Gastrocnemius medialis (tissue), 4 donors: Measurements from ENCODE around the gene TEP1. TPM values are rescaled to one million over a fixed set of nuclear protein-coding genes. Genes with fewer than 3 reads are reported as not detected.
A peak's percentile ranks its signal among the peaks of the same experiment; 100 is the strongest.

Experiments used
- ATAC-seq, 2 donors: fragments of 150-250 bp; one replicate each; pipeline ENCODE4 v1.9.1; 2016
- DNase-seq, 2 donors: peaks; one replicate each; pipeline ENCODE4 v3.0.0-alpha.2; 2019
- H3K27ac ChIP-seq, 4 donors: fragments of 200-600 bp; sonication (generic); 1 replicate in 1 of 4; 2 replicates in 3 of 4; pipeline ENCODE4 v1.5.1; 2016 to 2018; ENCODE audit warnings: mild to moderate bottlenecking in 2 of 4, moderate library complexity in 1 of 4
- H3K27me3 ChIP-seq, 3 donors: fragments of 200-600 bp; sonication (generic) in 2 of 3; 1 replicate in 1 of 3; 2 replicates in 2 of 3; pipeline versions ENCODE4 v1.5.1 to v1.6.0; 2016 to 2019; ENCODE audit warnings: mild to moderate bottlenecking in 1 of 3, moderate library complexity in 1 of 3
- H3K36me3 ChIP-seq, 2 donors: fragments of 200-600 bp; sonication (generic) in 1 of 2; one replicate each; pipeline ENCODE4 v1.5.1; 2017 to 2018
- H3K4me1 ChIP-seq, 2 donors: fragments of 200-600 bp; sonication (generic) in 1 of 2; one replicate each; pipeline ENCODE4 v1.5.1; 2016 to 2017; ENCODE audit warnings: mild to moderate bottlenecking in 2 of 2
- H3K4me3 ChIP-seq, 4 donors: fragments of 200-600 bp; sonication (generic) in 3 of 4; 1 replicate in 1 of 4; 2 replicates in 3 of 4; pipeline ENCODE4 v1.5.1; 2016 to 2019; ENCODE audit warnings: mild to moderate bottlenecking in 2 of 4
- H3K9me3 ChIP-seq, 3 donors: fragments of 200-600 bp; sonication (generic) in 2 of 3; 1 replicate in 1 of 3; 2 replicates in 2 of 3; pipeline ENCODE4 v1.5.1; 2016 to 2019
- POLR2A ChIP-seq, 2 donors: fragments of 450-650 bp; IDR thresholded peaks; one replicate each; pipeline ENCODE4 v1.6.1; 2017; ENCODE audit warnings: antibody characterized with exemption in 2 of 2, mild to moderate bottlenecking in 2 of 2, moderate library complexity in 2 of 2
- in situ Hi-C, 4 donors: fragments of 200-750 bp; cut with MboI; loops; one replicate each; pipeline versions ENCODE4 v1.15.0 to v1.8.0; 2017; ENCODE audit warnings: low sequenced_read_pairs in 4 of 4
- intact Hi-C: fragments of 100-400 bp; cut with DNase I; formaldehyde crosslinking; loops from one replicate; pipeline ENCODE4 v1.15.1; 2023; ENCODE audit warnings: low total_unique reads
- total RNA-seq, 4 donors: library from RNA; depleted of rRNA; stranded (reverse); fragments of >200 nt; gene quantifications; one replicate each; pipeline versions ENCODE4 v1.1.0 to v1.2.3, GENCODE V29; 2016
- TF ChIP-seq, protein P1 (sequence below), 5 experiments: fragments of 450-650 bp in 3 of 5; fragments of 200-600 bp in 2 of 5; sonication (generic) in 2 of 5; IDR thresholded peaks in 4 of 5; conservative IDR thresholded peaks in 1 of 5; 1 replicate in 4 of 5; 2 replicates in 1 of 5; pipeline ENCODE4 v1.5.1; 2016 to 2019; ENCODE audit warnings: antibody characterized with exemption in 5 of 5, mild to moderate bottlenecking in 3 of 5, moderate library complexity in 3 of 5

The TEP1 gene
- total RNA-seq: 10 to 100 TPM in 2 of 4 donors, 1 to 10 TPM in 2; 7.2 to 25.7 (median 12.0) TPM

DNA sequence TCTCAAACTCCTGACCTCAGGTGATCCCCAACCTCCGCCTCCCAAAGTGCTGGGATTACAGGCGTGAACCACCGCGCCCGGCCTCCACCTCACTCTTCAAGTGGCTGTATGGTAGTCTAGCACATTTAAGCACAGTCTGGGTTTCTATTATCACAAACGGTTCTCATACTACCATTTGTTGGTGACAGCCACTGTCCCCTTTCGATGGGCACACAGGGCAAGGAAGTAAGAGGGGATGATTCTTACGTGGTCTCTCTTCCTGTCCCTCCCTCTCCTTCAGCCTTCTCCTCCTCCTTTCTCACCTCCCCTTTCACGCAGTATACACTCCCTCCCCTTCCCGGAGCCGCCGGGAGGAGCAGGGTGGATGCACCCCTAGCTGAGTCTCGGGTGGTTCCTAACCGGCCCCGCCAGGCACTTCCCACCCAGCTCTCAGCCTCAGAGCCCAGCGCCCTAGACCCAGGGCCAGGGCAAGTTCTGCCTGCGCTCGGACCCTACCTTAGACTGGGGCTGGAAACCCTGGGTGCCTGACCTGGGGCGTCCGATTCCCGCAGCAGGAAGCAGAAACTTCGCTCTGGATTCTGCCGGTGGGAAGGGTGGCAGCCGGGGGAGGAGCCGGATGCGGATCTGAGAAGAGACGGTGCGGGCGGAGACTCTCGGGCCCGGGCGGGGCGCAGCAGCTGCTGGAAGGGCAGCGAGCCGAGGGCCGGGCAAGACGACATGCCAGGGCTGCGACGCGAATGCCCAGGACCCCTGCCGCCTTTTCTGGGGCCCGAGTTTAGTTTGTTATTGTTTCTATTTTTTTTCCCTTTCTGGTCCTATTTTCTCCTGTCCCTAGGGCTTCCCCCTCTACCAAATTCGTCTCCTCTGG is at the start of gene TEP1:
TEP1 (minus strand) TSS at position 626 of the 868 bp plus-strand sequence. CDS start 5,062 bp downstream, outside the sequence.
- Histone ChIP-seq H3K27ac (peak within 1 kb of the TSS; percentile 94 to 97 (median 96)), H3K27me3 (no peaks in the 10 kb centered on the region), H3K36me3 (peaks cover 0 to 1% of the 10 kb centered on the region in 2 donors), H3K4me1 (peaks cover 25 to 34% of the 10 kb centered on the region in 2 donors), H3K4me3 (peak within 1 kb of the TSS; percentile 79 to 91 (median 85)), H3K9me3 (no peaks in the 10 kb centered on the region)
- ATAC-seq: peak; percentile 89 to 93
- in situ Hi-C loops (loop anchor here (5.0 to 25.0 kb wide), 5 partner anchors 52 to 199 kb away; partner anchors contain the start of genes PIP4P1 (in 1 of the 4) and PNP (in 1 of the 4)), intact Hi-C loops (loop anchor here (1.0 to 2.0 kb wide), 5 partner anchors 42 to 270 kb away; partner anchors contain the start of genes APEX1 and PARP2)
- TF ChIP-seq, protein P1, sequence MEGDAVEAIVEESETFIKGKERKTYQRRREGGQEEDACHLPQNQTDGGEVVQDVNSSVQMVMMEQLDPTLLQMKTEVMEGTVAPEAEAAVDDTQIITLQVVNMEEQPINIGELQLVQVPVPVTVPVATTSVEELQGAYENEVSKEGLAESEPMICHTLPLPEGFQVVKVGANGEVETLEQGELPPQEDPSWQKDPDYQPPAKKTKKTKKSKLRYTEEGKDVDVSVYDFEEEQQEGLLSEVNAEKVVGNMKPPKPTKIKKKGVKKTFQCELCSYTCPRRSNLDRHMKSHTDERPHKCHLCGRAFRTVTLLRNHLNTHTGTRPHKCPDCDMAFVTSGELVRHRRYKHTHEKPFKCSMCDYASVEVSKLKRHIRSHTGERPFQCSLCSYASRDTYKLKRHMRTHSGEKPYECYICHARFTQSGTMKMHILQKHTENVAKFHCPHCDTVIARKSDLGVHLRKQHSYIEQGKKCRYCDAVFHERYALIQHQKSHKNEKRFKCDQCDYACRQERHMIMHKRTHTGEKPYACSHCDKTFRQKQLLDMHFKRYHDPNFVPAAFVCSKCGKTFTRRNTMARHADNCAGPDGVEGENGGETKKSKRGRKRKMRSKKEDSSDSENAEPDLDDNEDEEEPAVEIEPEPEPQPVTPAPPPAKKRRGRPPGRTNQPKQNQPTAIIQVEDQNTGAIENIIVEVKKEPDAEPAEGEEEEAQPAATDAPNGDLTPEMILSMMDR (IDR thresholded peaks at IDR 0.05 in 4 of 5, conservative IDR thresholded peaks at IDR 0.05 in 1 of 5): no peak
- peak; percentile 75 to 83 for TF ChIP-seq POLR2A (IDR thresholded peaks at IDR 0.05)
- DNase-seq: peak; percentile 83 to 88

DNA sequence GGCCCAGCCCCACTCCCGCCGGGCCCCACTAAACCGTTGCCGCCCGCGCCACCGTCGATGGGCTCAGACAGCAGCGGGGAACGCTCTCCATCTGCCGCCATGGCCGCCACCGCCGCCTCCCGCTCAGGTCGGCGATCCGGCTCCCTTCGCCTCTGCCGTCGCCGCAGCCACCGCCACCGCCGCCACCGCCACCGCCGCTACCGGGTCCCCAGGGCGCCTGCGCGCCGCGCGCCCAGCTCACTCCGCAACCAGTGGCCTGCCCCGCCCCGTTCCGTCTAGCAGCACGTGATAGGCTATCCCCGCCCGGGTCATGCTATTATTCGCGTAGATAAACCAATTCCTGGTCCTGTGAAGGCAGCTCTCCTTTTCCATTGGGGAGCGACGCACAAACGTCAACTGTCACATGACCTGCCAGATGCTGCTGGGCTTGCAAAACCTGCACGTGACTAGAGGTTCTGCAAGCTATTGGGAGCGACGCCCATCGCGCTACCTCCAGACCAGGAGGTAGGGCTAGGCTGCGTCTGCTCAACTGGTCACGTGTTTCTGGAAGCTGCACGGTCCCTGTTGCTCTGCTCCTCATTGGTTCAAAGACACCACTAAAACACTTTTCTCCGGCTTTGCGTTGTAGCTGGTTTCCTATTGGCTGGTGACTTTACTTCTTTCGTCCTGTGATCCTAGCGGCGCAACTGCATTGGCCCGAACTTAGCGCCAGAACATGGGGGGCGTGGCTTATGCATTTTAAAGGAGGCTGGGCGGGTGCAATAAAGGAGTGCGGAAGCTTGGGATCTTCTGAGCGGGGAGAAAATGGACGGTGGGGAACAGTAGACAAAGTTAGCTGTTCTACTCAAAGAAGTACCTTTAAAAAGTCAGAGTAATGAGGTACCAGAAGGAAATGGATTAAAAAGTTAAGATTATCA is 48.2 kb upstream of the TEP1 start, which contains the start of gene PIP4P1:
PIP4P1 (minus strand) TSS at position 210 of the 917 bp plus-strand sequence; CDS start at position 101, 109 bp downstream.
- H3K27ac ChIP-seq: peak within 1 kb of the TSS; percentile 98 to 99 (median 98)

DNA sequence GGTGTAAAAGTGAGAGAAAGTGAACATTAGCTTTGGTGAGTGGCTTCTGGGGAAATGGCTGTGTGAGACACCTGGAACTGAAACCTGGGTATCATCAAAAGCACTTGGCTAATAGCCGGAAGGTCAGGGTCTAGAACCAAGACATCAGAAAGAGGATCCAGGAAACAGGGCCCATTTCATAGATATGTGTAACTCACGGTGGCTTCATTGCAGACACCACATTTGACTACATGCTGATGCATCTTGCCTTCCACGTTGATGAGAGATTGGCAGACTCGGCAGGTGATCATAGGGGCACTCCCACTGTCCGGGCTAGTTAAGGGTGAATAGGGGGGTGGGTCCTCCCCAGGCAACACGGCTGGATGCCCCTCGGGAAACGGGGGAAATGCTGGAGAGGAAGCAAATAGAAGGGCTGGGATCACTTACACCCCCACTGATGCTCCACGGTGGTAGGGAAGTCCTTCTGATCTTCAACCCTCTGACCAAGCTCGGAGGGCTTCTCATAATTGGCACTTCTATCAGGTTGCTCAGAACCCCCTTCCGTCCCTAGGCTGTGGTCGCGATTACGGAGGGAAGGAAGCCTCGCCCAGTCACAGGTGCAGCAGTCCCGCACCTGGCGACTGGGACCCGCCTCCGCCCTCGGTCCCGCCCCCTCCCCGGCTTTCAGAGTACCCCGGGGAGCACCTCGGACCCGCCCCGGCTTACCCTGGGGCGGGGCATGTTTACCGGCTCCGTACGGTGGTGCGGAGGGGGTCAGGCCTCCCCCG is 47.3 kb upstream of the TEP1 start:
- Histone ChIP-seq H3K27ac (peak overlapping the region; percentile 98 to 99 (median 98)), H3K4me1 (peaks cover 22 to 24% of the 10 kb centered on the region in 2 donors), H3K4me3 (peak overlapping the region; percentile 93 to 99 (median 96)), H3K27me3 (no peaks in the 10 kb centered on the region), H3K9me3 (no peaks in the 10 kb centered on the region), H3K36me3 (peaks cover 0 to 42% of the 10 kb centered on the region in 2 donors)
- no peak for ATAC-seq
- DNase-seq: no peak
- TF ChIP-seq POLR2A (IDR thresholded peaks at IDR 0.05): no peak
- TF ChIP-seq, protein P1 (IDR thresholded peaks at IDR 0.05 in 4 of 5, conservative IDR thresholded peaks at IDR 0.05 in 1 of 5): no peak
- in situ Hi-C loops (loop anchor here (10.0 to 25.0 kb wide), 4 partner anchors 46 to 577 kb away; partner anchors contain the start of genes CCNB1IP1 (in 3 of the 4), PARP2 (in 3 of the 4), ANG (in 1 of the 4) and NDRG2 (in 1 of the 4)), intact Hi-C loops (loop anchor here (1.0 to 2.0 kb wide), 3 partner anchors 117 to 579 kb away; partner anchors contain the start of gene PARP2)

More for the DNA sequence above, 48.2 kb upstream of the TEP1 start, which contains the start of gene PIP4P1:
- Histone ChIP-seq H3K4me3 (peak within 1 kb of the TSS; percentile 93 to 99 (median 96)), H3K9me3 (no peaks in the 10 kb centered on the region), H3K4me1 (peaks cover 14 to 16% of the 10 kb centered on the region in 2 donors), H3K27me3 (no peaks in the 10 kb centered on the region), H3K36me3 (peaks cover 0 to 37% of the 10 kb centered on the region in 2 donors)
- ATAC-seq (peak; percentile 96 to 97), DNase-seq (peak; percentile 100)
- intact Hi-C loops (loop anchor here (1.0 to 2.0 kb wide), 3 partner anchors 118 to 578 kb away; partner anchors contain the start of gene PARP2), in situ Hi-C loops (loop anchor here (10.0 to 25.0 kb wide), 4 partner anchors 47 to 576 kb away; partner anchors contain the start of genes CCNB1IP1 (in 3 of the 4), PARP2 (in 3 of the 4), ANG (in 1 of the 4) and NDRG2 (in 1 of the 4))
- peak; percentile 97 to 99 for TF ChIP-seq POLR2A (IDR thresholded peaks at IDR 0.05)
- TF ChIP-seq, protein P1 (IDR thresholded peaks at IDR 0.05 in 4 of 5, conservative IDR thresholded peaks at IDR 0.05 in 1 of 5): peak in 2 of 5 experiments; percentile 20 to 39
